ENCODE results near the gene TLX3. TPM values are rescaled to one million over a fixed set of nuclear protein-coding genes. Genes with fewer than 3 reads are reported as not detected.

Gene TLX3
- total RNA-seq, 1 experiment from 2014 or later: not detected

GRCh38 chr5:171323007-171323406 lies 14.0 kb downstream of the TLX3 start (continued):
- no peak for TF ChIP-seq ZNF232 (CRISPR knock-in tag; IDR thresholded peaks at IDR 0.05)

GRCh38 chr5:171323806-171324632 lies 15.0 kb downstream of the TLX3 start:
- Mint-ChIP-seq H3K4me1 (peaks cover 33% of the 10 kb centered on the region), H3K27ac (no peak overlapping the region), H3K36me3 (no peaks in the 10 kb centered on the region), H3K27me3 (ENCODE audit: low read depth) (peaks cover 89% of the 10 kb centered on the region), H3K9me3 (no peaks in the 10 kb centered on the region), H3K4me3 (no peak overlapping the region)
- TF ChIP-seq E2F5 (CRISPR knock-in tag; IDR thresholded peaks at IDR 0.05): no peak
- TF ChIP-seq ESRRA (CRISPR knock-in tag; IDR thresholded peaks at IDR 0.05; ENCODE audit: borderline replicate concordance): no peak
- TF ChIP-seq ZNF232 (CRISPR knock-in tag; IDR thresholded peaks at IDR 0.05): no peak
- no peak for TF ChIP-seq ZMAT4 (CRISPR knock-in tag; IDR thresholded peaks at IDR 0.05)
- no peak for TF ChIP-seq GTF2I (CRISPR knock-in tag; conservative IDR thresholded peaks at IDR 0.05)
- no peak for TF ChIP-seq ZNF121 (CRISPR knock-in tag; IDR thresholded peaks at IDR 0.05)
- no peak for TF ChIP-seq CREM (CRISPR knock-in tag; IDR thresholded peaks at IDR 0.05)
- no peak for TF ChIP-seq FOXP4 (CRISPR knock-in tag; IDR thresholded peaks at IDR 0.05)
- peak; percentile 21; the same call in 1 of the 2 replicates for TF ChIP-seq MAX (CRISPR knock-in tag; IDR thresholded peaks at IDR 0.05)
- ChIA-PET POLR2A (interaction anchor here (0.5 to 0.7 kb wide), 2 partner anchors 82 to 299 kb away, joined by 3 read pairs; no protein-coding TSS in a partner anchor), CTCF (interaction anchor here (0.5 to 5.5 kb wide), 14 partner anchors 8 to 1464 kb away, joined by 3 to 39 read pairs (median 4); partner anchors contain the start of gene TLX3)
- ATAC-seq: peak; percentile 32; the same call in 1 of the 2 replicates
- DNase-seq (ENCODE audit: low spot score): no peak

GRCh38 chr5:171330021-171330420 lies 21.0 kb downstream of the TLX3 start:
- DNase-seq (ENCODE audit: low spot score) (no peak), ATAC-seq (no peak)
- Mint-ChIP-seq H3K4me3 (no peak overlapping the region), H3K27ac (no peak overlapping the region), H3K36me3 (no peaks in the 10 kb centered on the region), H3K27me3 (ENCODE audit: low read depth) (peaks cover 65% of the 10 kb centered on the region), H3K9me3 (no peaks in the 10 kb centered on the region), H3K4me1 (no peaks in the 10 kb centered on the region)
- POLR2A ChIA-PET: no interaction called here
- TF ChIP-seq ATF3 (CRISPR knock-in tag; conservative IDR thresholded peaks at IDR 0.05) (no peak), ZBTB43 (CRISPR knock-in tag; IDR thresholded peaks at IDR 0.05) (no peak), ZNF423 (CRISPR knock-in tag; IDR thresholded peaks at IDR 0.05) (no peak), SMAD3 (CRISPR knock-in tag; IDR thresholded peaks at IDR 0.05; ENCODE audit: borderline replicate concordance) (no peak), SP1 (CRISPR knock-in tag; conservative IDR thresholded peaks at IDR 0.05) (no peak), ETV6 (CRISPR knock-in tag; IDR thresholded peaks at IDR 0.05) (no peak), IRF2 (CRISPR knock-in tag; IDR thresholded peaks at IDR 0.05; ENCODE audit: borderline replicate concordance, low read depth) (no peak), HMGXB4 (CRISPR knock-in tag; IDR thresholded peaks at IDR 0.05) (no peak), ZMAT4 (CRISPR knock-in tag; IDR thresholded peaks at IDR 0.05) (no peak), NR2C2 (CRISPR knock-in tag; IDR thresholded peaks at IDR 0.05) (no peak), NFATC4 (CRISPR knock-in tag; IDR thresholded peaks at IDR 0.05) (no peak)
- CTCF ChIA-PET: interaction anchor here (0.6 to 1.6 kb wide), 3 partner anchors 12 to 85 kb away, joined by 3 to 6 read pairs (median 3); no protein-coding TSS in a partner anchor

Measured in WTC11 (cell line).